OCI-LY1 (cell line): ENCODE measurements around the gene KNCN.

Experiments
- CTCF ChIP-seq: fragments of 200-600 bp; sonication (generic), shearing (Covaris generic); IDR thresholded peaks from 2 replicates; pipeline ENCODE4 v1.5.1; 2017; ENCODE audit warnings: mild to moderate bottlenecking, antibody characterized with exemption, low read length, moderate library complexity, mixed read lengths
- EZH2 ChIP-seq: fragments of 200-600 bp; sonication (generic), shearing (Covaris generic); IDR thresholded peaks from 2 replicates; pipeline ENCODE4 v1.8.0; 2017; ENCODE audit warnings: borderline replicate concordance, mixed run types, mild to moderate bottlenecking, antibody characterized with exemption, low read length, moderate library complexity, mixed read lengths

GRCh38 chr1:46525253-46525983 lies 26.0 kb downstream of the KNCN start:
- TF ChIP-seq EZH2: no peak
- TF ChIP-seq CTCF: no peak
